Naive B cell (primary cell): Measurements from ENCODE around the gene GNPTG. TPM values are rescaled to one million over a fixed set of nuclear protein-coding genes. Genes with fewer than 3 reads are reported as not detected.

Experiments
- ATAC-seq, 2 donors: fragments of 150-1000 bp; cut with Tn5 transposase; 2 replicates each; pipeline ENCODE4 v1.10.0; 2021; ENCODE audit warnings: low read depth in 2 of 2, mild to moderate bottlenecking in 2 of 2, moderate library complexity in 2 of 2
- DNase-seq: peaks from one replicate; pipeline ENCODE4 v3.0.0; 2022
- H3K27ac Mint-ChIP-seq, 6 donors: one replicate each; pipeline ENCODE4 v1.8.0; 2020 to 2022; ENCODE audit warnings: mild to moderate bottlenecking in 6 of 6, mixed read lengths in 6 of 6, moderate library complexity in 5 of 6, inconsistent platforms in 2 of 6
- H3K27me3 Mint-ChIP-seq, 3 donors: one replicate each; pipeline ENCODE4 v1.8.0; 2021 to 2022; ENCODE audit warnings: mixed read lengths in 3 of 3, mild to moderate bottlenecking in 1 of 3
- H3K36me3 Mint-ChIP-seq, 2 donors: one replicate each; pipeline ENCODE4 v1.8.0; 2020 to 2022; ENCODE audit warnings: mixed read lengths in 2 of 2, inconsistent platforms in 1 of 2, mild to moderate bottlenecking in 1 of 2
- H3K4me1 Mint-ChIP-seq, 3 donors: one replicate each; pipeline ENCODE4 v1.8.0; 2020 to 2022; ENCODE audit warnings: mixed read lengths in 3 of 3, inconsistent platforms in 1 of 3, mild to moderate bottlenecking in 1 of 3, moderate library complexity in 1 of 3
- H3K4me3 Mint-ChIP-seq, 8 donors: one replicate each; pipeline ENCODE4 v1.8.0; 2020 to 2022; ENCODE audit warnings: mild to moderate bottlenecking in 8 of 8, mixed read lengths in 8 of 8, moderate library complexity in 8 of 8, inconsistent platforms in 2 of 8
- H3K9me3 Mint-ChIP-seq, 7 donors: one replicate each; pipeline ENCODE4 v1.8.0; 2020 to 2022; ENCODE audit warnings: mixed read lengths in 7 of 7, mild to moderate bottlenecking in 5 of 7, inconsistent platforms in 2 of 7, moderate library complexity in 1 of 7
- polyA plus RNA-seq, 6 donors: library from polyadenylated mRNA; unstranded; fragments of 300-500 nt; fragmentation: Illumina TruSeq; gene quantifications; one replicate each; pipeline ENCODE4 v1.2.3, GENCODE V29; 2021; ENCODE audit warnings: low read depth in 6 of 6

Gene GNPTG
- polyA plus RNA-seq, 6 donors from 2014 or later, result 39.7 to 52.1 (median 44.6) TPM

DNA sequence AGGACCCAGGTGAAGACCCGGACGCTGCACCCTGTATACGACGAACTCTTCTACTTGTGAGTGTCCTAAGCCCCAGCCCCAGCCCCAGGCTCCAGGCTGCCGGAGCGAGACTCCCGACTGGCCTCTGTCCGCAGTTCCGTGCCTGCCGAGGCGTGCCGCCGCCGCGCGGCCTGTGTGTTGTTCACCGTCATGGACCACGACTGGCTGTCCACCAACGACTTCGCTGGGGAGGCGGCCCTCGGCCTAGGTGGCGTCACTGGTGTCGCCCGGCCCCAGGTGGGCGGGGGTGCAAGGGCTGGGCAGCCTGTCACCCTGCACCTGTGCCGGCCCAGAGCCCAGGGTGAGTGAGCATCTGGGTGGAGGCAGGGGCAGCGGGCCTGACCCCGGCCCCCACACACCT is 3.8 kb upstream of the GNPTG start:
- H3K27me3 Mint-ChIP-seq, result no peaks in the 10 kb centered on the region
- no peaks in the 10 kb centered on the region for H3K9me3 Mint-ChIP-seq
- H3K4me1 Mint-ChIP-seq, result peaks cover 13 to 30% (median 19%) of the 10 kb centered on the region in 3 donors
- no peak for DNase-seq
- ATAC-seq, result no peak
- no peak overlapping the region for H3K27ac Mint-ChIP-seq
- no peaks in the 10 kb centered on the region for H3K36me3 Mint-ChIP-seq
- H3K4me3 Mint-ChIP-seq, result no peak overlapping the region

DNA sequence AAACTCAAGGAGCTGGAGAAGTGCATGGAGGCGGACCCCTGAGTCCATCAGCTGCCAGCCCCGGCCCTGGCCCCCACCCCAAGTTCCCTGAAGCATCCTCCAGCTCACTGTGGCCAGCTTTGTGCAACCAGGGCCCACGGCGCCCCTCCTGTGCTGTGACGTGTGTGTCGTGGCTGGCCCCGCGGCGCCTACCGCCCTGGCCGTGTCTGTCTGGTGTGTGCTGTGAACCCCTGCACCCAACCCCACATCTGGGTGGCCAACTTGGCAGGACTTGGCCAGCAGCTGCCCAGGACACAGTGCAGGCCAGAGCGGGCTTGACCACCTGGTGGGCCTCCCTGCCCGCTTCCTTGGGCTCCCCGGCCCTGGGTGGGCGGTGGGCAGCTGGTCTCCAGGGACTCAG is 3.3 kb upstream of the GNPTG start:
- ATAC-seq (no peak), DNase-seq (no peak)
- H3K27ac Mint-ChIP-seq, result no peak overlapping the region
- no peaks in the 10 kb centered on the region for H3K27me3 Mint-ChIP-seq
- peak overlapping the region in 1 of 8 donors; percentile 93 for H3K4me3 Mint-ChIP-seq
- no peaks in the 10 kb centered on the region for H3K36me3 Mint-ChIP-seq
- H3K9me3 Mint-ChIP-seq, result no peaks in the 10 kb centered on the region
- H3K4me1 Mint-ChIP-seq, result peaks cover 12 to 30% (median 19%) of the 10 kb centered on the region in 3 donors

DNA sequence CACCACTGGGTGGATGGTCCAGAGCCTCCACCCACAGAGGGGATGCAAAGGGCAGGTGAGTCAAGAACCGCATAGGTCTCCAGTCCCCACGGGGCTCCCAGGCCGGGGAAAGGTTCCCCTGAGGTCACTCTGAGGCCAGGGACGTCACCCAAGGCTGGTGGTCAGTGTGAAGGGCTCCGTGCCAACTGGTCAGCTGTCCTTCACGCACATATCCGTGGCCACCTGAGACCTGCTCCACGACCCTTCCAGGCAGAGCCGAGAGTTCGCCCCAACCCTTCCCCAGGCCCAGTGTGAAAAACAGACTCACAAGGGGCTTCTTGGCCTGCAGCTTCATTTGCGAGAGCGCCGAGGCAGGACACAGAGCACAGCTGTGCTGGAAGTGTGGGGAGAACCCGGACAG is 2.8 kb upstream of the GNPTG start:
- Mint-ChIP-seq H3K4me1 (peaks cover 14 to 33% (median 23%) of the 10 kb centered on the region in 3 donors), H3K27me3 (no peaks in the 10 kb centered on the region), H3K36me3 (no peaks in the 10 kb centered on the region), H3K4me3 (peak overlapping the region in 6 of 8 donors; percentile 9 to 93 (median 43)), H3K27ac (peak overlapping the region in 1 of 6 donors; percentile 42), H3K9me3 (no peaks in the 10 kb centered on the region)
- DNase-seq, result no peak
- ATAC-seq, result no peak

DNA sequence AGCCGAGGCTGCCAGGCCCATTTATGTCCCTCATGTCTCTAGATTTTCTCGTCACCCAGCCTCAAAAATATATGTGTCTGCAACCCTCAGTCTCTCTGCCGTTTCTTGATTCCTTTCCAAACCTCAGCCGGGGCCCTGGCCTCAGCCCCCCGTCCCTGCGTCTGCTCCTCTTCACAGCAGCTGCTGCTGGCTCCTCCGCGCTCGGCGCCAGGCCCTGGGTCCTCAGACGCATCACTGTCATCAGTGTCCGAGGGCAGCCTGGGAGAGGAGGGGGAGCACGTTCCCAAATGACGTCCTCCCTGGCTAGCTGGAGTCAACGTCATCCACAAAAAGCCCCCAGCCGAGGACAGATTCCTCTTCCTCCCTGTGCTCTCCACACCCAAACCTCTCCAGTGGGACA is 2.4 kb upstream of the GNPTG start:
- DNase-seq (no peak), ATAC-seq (no peak)
- Mint-ChIP-seq H3K4me3 (peak overlapping the region in 3 of 8 donors; percentile 82 to 93 (median 90)), H3K9me3 (no peaks in the 10 kb centered on the region), H3K27me3 (no peaks in the 10 kb centered on the region), H3K36me3 (no peaks in the 10 kb centered on the region), H3K27ac (no peak overlapping the region), H3K4me1 (peaks cover 14 to 33% (median 26%) of the 10 kb centered on the region in 3 donors)

DNA sequence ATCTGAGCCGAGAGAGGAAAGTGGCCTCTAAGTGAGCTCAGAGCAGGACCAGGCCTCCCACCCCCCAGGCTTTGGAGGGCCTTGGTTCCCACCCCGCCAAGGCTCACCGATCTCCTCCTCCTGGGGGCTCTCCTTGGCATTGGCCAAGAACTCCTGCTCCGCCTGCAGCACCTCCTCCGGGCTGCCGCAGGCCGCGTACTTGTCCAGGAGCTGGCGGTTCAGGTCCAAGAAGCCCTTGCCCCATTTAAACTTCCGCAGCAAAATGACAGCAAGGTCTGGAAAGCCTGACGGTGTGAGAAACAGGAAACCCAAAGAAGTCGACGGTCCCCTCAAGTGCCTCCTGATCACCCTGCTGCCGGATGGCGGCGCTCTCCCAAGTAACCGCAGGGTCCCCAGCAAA is 1.8 kb upstream of the GNPTG start:
- peak overlapping the region in 3 of 6 donors; percentile 11 to 77 (median 37) for H3K27ac Mint-ChIP-seq
- DNase-seq (no peak), ATAC-seq (no peak)
- peaks cover 18 to 33% (median 26%) of the 10 kb centered on the region in 3 donors for H3K4me1 Mint-ChIP-seq
- H3K36me3 Mint-ChIP-seq, result no peaks in the 10 kb centered on the region
- no peaks in the 10 kb centered on the region for H3K27me3 Mint-ChIP-seq
- H3K4me3 Mint-ChIP-seq, result peak overlapping the region; percentile 70 to 93 (median 82)
- H3K9me3 Mint-ChIP-seq, result no peaks in the 10 kb centered on the region

DNA sequence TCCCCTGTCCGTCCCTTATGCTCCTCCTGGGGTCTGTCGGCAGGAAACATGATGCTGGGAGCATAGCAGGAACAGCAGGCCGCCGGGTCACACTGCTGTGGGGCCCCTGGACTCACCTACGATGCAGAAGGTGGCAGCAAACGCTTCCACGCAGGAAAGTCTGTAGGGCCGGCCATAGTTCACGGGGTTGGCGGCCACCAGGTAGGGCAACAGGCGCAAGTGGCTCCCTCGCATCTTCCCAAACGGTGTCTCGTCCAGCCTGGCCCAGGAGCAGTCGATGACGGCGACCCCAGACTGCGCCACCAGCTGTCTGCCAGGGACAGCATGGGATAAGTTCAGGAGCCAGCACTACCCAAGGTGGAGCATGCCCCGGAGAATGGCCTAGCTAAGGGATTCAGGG is 1.0 kb upstream of the GNPTG start:
- Mint-ChIP-seq H3K4me1 (peaks cover 26 to 40% (median 31%) of the 10 kb centered on the region in 3 donors), H3K4me3 (peak overlapping the region; percentile 70 to 93 (median 82)), H3K27ac (peak overlapping the region in 2 of 6 donors; percentile 59 to 77), H3K27me3 (no peaks in the 10 kb centered on the region), H3K9me3 (no peaks in the 10 kb centered on the region), H3K36me3 (no peaks in the 10 kb centered on the region)
- ATAC-seq (no peak), DNase-seq (no peak)

DNA sequence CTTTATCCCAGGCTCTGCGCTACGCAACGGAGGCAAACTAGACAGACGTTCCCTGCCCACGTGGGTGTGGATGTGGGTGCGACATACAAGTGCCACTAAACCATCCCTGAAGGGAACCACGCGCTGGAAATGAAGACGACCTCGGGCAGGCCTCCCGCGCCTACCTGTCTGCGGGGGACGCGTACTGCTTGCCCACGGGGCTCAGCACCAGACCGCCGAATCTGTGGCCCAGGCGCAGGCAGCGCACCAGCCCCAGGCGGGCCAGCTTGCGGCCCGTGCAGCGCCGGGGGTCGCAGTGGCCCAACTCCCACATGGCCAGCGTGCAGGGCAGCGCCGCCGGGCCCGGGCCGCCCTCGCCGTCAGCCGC is 533 bp upstream of the GNPTG start:
- no peaks in the 10 kb centered on the region for H3K27me3 Mint-ChIP-seq
- H3K36me3 Mint-ChIP-seq, result no peaks in the 10 kb centered on the region
- no peaks in the 10 kb centered on the region for H3K9me3 Mint-ChIP-seq
- H3K4me1 Mint-ChIP-seq, result peaks cover 27 to 44% (median 32%) of the 10 kb centered on the region in 3 donors
- peak overlapping the region in 4 of 6 donors; percentile 59 to 82 (median 79) for H3K27ac Mint-ChIP-seq
- H3K4me3 Mint-ChIP-seq, result peak overlapping the region; percentile 70 to 93 (median 82)
- ATAC-seq (peak; percentile 13 to 22), DNase-seq (no peak)

DNA sequence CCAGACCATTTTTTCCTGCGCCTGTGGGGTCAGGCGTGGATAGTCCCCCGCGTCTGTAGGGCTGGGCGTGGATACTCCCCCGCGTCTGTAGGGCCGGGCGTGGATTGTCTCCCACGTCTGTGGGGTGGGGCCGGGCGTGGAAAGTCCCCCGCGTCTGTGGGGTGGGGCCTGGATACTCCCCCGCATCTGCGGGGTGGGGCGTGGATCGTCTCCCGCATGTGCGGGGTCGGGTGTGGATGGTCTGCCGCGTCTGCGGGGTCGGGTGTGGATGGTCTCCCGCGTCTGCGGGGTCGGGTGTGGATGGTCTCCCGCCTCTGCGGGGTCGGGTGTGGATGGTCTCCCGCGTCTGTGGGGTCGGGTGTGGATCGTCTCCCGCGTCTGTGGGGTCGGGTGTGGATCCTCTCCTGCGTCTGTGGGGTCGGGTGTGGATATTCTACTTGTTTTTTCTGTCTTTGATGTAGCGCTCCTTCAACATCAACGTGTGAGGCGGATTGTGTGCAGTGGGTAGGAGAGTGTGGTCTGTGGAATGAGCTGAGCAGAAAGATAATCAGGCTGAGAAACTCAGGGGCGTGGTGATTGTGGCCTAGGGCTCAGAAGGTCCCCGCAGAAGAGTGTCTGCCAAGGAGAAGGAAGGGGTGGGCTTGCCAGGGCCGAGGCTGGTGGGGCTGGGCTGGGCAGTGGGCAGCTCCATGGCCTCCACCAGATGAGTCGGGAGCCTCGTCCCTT is 3.2 kb downstream of the GNPTG start:
- Mint-ChIP-seq H3K9me3 (no peaks in the 10 kb centered on the region), H3K4me3 (peak overlapping the region in 4 of 8 donors; percentile 37 to 72 (median 53)), H3K27me3 (no peaks in the 10 kb centered on the region), H3K36me3 (no peaks in the 10 kb centered on the region), H3K27ac (peak overlapping the region in 1 of 6 donors; percentile 59), H3K4me1 (peaks cover 31 to 43% (median 34%) of the 10 kb centered on the region in 3 donors)
- ATAC-seq (no peak), DNase-seq (no peak)

DNA sequence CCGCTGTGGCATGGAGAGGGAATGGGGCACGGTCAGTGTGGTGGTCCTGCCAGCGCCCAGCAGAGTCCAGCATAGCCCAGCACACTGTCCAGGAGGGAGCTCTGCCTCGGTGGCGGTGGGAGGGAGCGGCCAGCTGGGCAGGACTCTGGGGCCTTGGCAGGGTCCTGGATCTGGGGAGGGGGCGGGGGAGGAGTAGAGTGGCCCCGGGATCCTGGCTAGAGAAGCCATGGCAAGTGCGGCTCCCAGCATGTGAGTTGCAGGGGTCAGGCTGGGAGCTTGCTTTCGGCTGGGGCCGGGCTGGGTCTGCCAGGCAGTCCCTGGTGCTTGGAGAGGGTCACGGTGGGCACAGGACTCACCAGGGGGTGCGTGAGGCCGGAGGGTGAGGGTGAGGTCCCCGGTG is 3.9 kb downstream of the GNPTG start:
- peak overlapping the region in 2 of 8 donors; percentile 47 to 71 for H3K4me3 Mint-ChIP-seq
- no peaks in the 10 kb centered on the region for H3K27me3 Mint-ChIP-seq

DNA sequence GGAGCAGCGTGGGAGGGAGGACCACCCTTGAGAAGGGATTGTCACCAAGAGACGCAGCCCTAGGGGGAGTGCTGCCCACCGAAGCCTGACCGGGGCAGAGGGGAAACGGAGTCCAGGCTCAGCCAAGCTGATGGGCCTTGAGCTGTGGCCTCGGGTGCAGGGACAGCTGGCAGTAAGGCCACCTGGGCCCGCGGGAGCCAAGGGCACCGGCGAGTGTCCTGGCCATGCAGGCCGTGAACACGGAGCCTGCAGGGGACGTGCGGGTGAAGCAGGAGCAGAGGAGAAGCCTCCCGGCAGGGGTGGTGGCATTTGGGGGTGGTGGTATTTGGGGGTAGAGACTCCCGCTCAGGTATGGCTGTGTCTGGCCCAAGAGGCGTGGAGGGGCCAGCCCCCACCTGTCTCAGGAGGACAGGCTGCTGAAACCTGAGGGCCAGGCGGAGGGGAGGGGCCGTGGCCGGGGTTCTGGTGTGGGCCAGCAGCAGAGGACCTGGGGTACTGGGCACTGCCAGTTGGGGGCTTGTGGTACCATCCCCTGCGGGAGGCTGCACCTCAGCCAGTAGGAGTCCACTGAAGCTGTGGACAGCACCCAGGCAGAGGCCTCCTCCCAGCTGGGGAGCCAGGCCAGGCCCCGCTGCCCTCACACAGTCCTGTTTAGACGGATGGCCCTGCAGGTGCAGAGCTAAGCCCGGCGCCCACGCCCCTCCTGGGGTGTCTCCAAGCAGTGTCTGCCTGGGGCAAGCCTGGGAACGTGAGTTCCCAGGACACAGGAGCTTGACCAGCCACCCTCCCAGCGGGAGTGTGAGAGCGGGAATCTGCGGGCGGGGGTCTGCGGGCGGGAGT is 4.5 kb downstream of the GNPTG start:
- no peaks in the 10 kb centered on the region for H3K9me3 Mint-ChIP-seq
- peak overlapping the region in 2 of 6 donors; percentile 56 to 59 for H3K27ac Mint-ChIP-seq
- H3K4me1 Mint-ChIP-seq, result peaks cover 24 to 32% (median 31%) of the 10 kb centered on the region in 3 donors
- H3K4me3 Mint-ChIP-seq, result peak overlapping the region in 2 of 8 donors; percentile 62 to 71
- ATAC-seq (no peak), DNase-seq (no peak)
- H3K27me3 Mint-ChIP-seq, result no peaks in the 10 kb centered on the region
- H3K36me3 Mint-ChIP-seq, result no peaks in the 10 kb centered on the region

More for the DNA sequence above, 3.9 kb downstream of the GNPTG start:
- no peaks in the 10 kb centered on the region for H3K36me3 Mint-ChIP-seq
- H3K9me3 Mint-ChIP-seq, result no peaks in the 10 kb centered on the region
- H3K4me1 Mint-ChIP-seq, result peaks cover 28 to 37% (median 31%) of the 10 kb centered on the region in 3 donors
- ATAC-seq, result no peak
- H3K27ac Mint-ChIP-seq, result peak overlapping the region in 1 of 6 donors; percentile 59
- DNase-seq, result no peak

DNA sequence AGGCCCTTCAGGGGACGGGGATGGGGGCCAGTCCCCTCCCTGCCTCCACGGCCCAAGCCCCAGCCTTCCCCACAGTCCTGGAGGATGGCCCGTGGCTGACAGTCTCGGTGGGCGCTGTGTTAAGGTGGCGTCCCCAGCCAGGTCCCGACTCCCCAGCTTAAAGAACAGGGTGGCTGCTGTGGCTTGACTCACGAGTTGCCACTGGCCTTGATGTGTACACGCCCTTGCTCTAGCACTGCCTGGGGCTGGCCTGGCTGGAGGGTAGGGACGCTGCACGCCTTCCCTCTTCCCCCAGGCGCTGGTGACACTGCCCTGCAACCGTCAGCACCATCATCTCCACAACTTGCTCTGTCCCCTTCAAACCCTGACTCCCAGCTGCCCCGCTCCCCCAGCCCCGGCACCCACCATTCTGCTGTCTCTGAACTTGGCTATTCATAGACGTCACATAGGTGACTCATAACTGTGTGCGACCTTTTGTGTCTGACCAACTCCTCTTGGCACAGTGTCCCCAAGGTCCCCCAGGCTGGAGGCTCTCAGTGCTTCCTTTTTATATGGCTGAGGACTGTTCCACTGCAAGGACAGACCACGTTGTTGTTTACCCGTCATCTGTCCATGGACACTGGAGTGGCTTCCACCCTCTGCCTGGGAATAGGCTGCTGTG is 6.3 kb downstream of the GNPTG start:
- H3K27me3 Mint-ChIP-seq, result no peaks in the 10 kb centered on the region
- DNase-seq (no peak), ATAC-seq (no peak)
- H3K9me3 Mint-ChIP-seq, result no peaks in the 10 kb centered on the region
- peaks cover 20 to 25% (median 21%) of the 10 kb centered on the region in 3 donors for H3K4me1 Mint-ChIP-seq
- peak overlapping the region in 3 of 8 donors; percentile 11 to 74 (median 16) for H3K4me3 Mint-ChIP-seq
- H3K36me3 Mint-ChIP-seq, result no peaks in the 10 kb centered on the region
- H3K27ac Mint-ChIP-seq, result peak overlapping the region in 3 of 6 donors; percentile 6 to 84 (median 54)

DNA sequence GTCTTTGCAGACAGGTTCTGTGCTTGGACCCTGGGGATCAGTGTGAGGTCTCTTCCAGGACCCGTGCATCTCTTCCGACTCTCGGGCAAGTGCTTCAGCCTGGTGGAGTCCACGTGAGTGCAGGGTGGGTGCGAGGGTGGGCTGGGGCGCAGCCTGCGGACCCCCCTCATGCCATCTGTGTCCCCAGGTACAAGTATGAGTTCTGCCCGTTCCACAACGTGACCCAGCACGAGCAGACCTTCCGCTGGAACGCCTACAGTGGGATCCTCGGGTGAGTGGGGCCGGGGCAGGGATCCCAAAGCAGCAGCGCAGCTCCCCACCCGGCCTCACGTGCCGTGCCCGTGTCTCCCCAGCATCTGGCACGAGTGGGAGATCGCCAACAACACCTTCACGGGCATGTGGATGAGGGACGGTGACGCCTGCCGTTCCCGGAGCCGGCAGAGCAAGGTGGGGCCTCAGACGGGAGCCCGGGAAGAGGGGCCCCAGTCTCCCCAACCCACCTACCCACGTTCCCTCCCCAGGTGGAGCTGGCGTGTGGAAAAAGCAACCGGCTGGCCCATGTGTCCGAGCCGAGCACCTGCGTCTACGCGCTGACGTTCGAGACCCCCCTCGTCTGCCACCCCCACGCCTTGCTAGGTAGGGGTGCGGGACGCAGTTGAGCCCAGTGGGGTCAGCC is 10.1 kb downstream of the GNPTG start:
- Mint-ChIP-seq H3K4me3 (no peak overlapping the region), H3K27ac (peak overlapping the region in 1 of 6 donors; percentile 39), H3K36me3 (no peaks in the 10 kb centered on the region), H3K4me1 (peaks cover 3 to 4% (median 4%) of the 10 kb centered on the region in 3 donors), H3K9me3 (no peaks in the 10 kb centered on the region), H3K27me3 (no peaks in the 10 kb centered on the region)
- no peak for DNase-seq
- ATAC-seq, result no peak

DNA sequence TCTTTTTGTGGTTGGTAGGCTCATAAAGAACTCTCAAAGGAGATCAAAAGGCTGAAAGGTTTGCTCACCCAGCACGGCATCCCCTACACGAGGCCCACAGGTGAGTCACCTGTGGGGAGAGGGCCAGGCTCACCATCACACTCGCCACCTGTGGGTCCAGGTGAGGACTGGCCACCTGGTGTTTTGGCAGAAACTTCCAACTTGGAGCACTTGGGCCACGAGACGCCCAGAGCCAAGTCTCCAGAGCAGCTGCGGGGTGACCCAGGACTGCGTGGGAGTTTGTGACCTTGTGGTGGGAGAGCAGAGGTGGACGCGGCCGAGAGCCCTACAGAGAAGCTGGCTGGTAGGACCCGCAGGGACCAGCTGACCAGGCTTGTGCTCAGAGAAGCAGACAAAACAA is 11.1 kb downstream of the GNPTG start:
- Mint-ChIP-seq H3K27ac (peak overlapping the region in 2 of 6 donors; percentile 29 to 61), H3K36me3 (no peaks in the 10 kb centered on the region), H3K9me3 (no peaks in the 10 kb centered on the region), H3K4me1 (peaks cover 3 to 4% (median 4%) of the 10 kb centered on the region in 3 donors), H3K4me3 (peak overlapping the region in 1 of 8 donors; percentile 23), H3K27me3 (no peaks in the 10 kb centered on the region)
- DNase-seq, result no peak
- no peak for ATAC-seq
